GM12878 (cell line): ENCODE results near the gene CNOT8. TPM values are rescaled to one million over a fixed set of nuclear protein-coding genes. Genes with fewer than 3 reads are reported as not detected.

ENCODE experiments used
- ATAC-seq: fragments of 200-7000 bp; cut with Tn5 transposase; 3 replicates; pipeline ENCODE4 v1.9.1; 2020; ENCODE audit warnings: mild to moderate bottlenecking, moderate library complexity
- BruUV-seq: library from RNA; stranded (reverse); fragments of 400-500 nt; replicated peaks from 2 replicates; lab custom pipeline; 2021; lab: Mats Ljungman, UMichigan
- CTCF ChIA-PET: fragments of 300-600 bp; sonication (Branson Sonifier 250); formaldehyde crosslinking; extraction: SDS; loops from one replicate; lab custom pipeline; 2021; ENCODE audit warnings: inconsistent platforms; lab: Yijun Ruan, JAX
- POLR2A ChIA-PET: fragments of 350-600 bp; formaldehyde crosslinking; extraction: SDS; loops from one replicate; lab custom pipeline; 2021; ENCODE audit warnings: inconsistent platforms; lab: Charles Lee
- RAD21 ChIA-PET: fragments of 300-600 bp; sonication (Branson Sonifier 250); formaldehyde crosslinking; loops from one replicate; lab custom pipeline; 2023; ENCODE audit warnings: antibody characterized with exemption; ENCODE audit not compliant: unreplicated experiment; lab: Charles Lee
- SMC1A ChIA-PET: fragments of 300-600 bp; sonication (Branson Sonifier 250); formaldehyde crosslinking; loops from one replicate; lab custom pipeline; 2023; ENCODE audit not compliant: unreplicated experiment, uncharacterized antibody; lab: Charles Lee
- DNase-seq: peaks from one replicate; pipeline ENCODE4 v3.0.0-alpha.2; 2011; ENCODE audit warnings: low read depth, low spot score
- FAIRE-seq: peaks from 3 replicates; lab custom pipeline; 2011; peaks lifted over from hg19 to GRCh38; lab: Jason Lieb, UNC
- H2AFZ ChIP-seq: 2 replicates; pipeline ENCODE4 v1.6.0; 2011; ENCODE audit warnings: low read depth, low read length, control low read depth; ENCODE audit not compliant: control insufficient read depth
- H3K27ac ChIP-seq: 2 replicates; pipeline ENCODE4 v1.5.1; 2011; ENCODE audit warnings: control low read depth; ENCODE audit not compliant: control insufficient read depth, insufficient read depth
- H3K27me3 ChIP-seq, 2 experiments: replicated peaks in 1 of 2; 2 replicates each; pipeline versions ENCODE4 v1.6.0 to v1.6.1; 2011; ENCODE audit warnings: low read length in 1 of 2; ENCODE audit not compliant: control insufficient read depth in 2 of 2, insufficient read depth in 2 of 2
- H3K36me3 ChIP-seq, 2 experiments: 2 replicates each; pipeline ENCODE4 v1.5.1; 2011; ENCODE audit warnings: low read length in 1 of 2; ENCODE audit not compliant: control insufficient read depth in 2 of 2, insufficient read depth in 2 of 2
- H3K4me1 ChIP-seq: 2 replicates; pipeline ENCODE4 v1.6.1; 2011; ENCODE audit warnings: mild to moderate bottlenecking, low read length, moderate library complexity, mixed read lengths; ENCODE audit not compliant: control insufficient read depth, insufficient read depth
- H3K4me2 ChIP-seq: 2 replicates; pipeline ENCODE4 v1.6.0; 2011; ENCODE audit warnings: control low read depth; ENCODE audit not compliant: control insufficient read depth, insufficient read depth
- H3K4me3 ChIP-seq: fragments of 200-600 bp; sonication (generic); 2 replicates; pipeline ENCODE4 v1.5.1; 2016
- H3K79me2 ChIP-seq: 2 replicates; pipeline ENCODE4 v1.6.0; 2011; ENCODE audit warnings: low read length; ENCODE audit not compliant: control insufficient read depth, insufficient read depth
- H3K9ac ChIP-seq: 2 replicates; pipeline ENCODE4 v1.8.0; 2011; ENCODE audit warnings: low read length, control low read depth, mixed read lengths; ENCODE audit not compliant: control insufficient read depth, insufficient read depth
- H3K9me3 ChIP-seq: replicated peaks from 3 replicates; pipeline ENCODE4 v1.5.1; 2011; ENCODE audit warnings: mild to moderate bottlenecking, low read length; ENCODE audit not compliant: control insufficient read depth, insufficient read depth
- H4K20me1 ChIP-seq: 2 replicates; pipeline ENCODE4 v1.6.0; 2011; ENCODE audit not compliant: control insufficient read depth, insufficient read depth
- ASH2L ChIP-seq: fragments of 300-600, 200-600 bp; sonication (generic); IDR thresholded peaks from 2 replicates; pipeline ENCODE4 v1.6.1; 2017; ENCODE audit warnings: low read depth, mild to moderate bottlenecking, borderline replicate concordance
- EGR1 ChIP-seq, 2 experiments: IDR thresholded peaks; 1 replicate in 1 of 2; 2 replicates in 1 of 2; pipeline ENCODE4 v1.6.1; 2011 to 2012; ENCODE audit warnings: low read depth in 2 of 2, low read length in 2 of 2, borderline replicate concordance in 1 of 2, mild to moderate bottlenecking in 1 of 2, moderate library complexity in 1 of 2
- GABPA ChIP-seq: IDR thresholded peaks from 2 replicates; pipeline ENCODE4 v1.6.1; 2014; ENCODE audit warnings: antibody characterized with exemption, low read depth, mild to moderate bottlenecking, inconsistent platforms
- IRF4 ChIP-seq: IDR thresholded peaks from 2 replicates; pipeline ENCODE4 v1.6.1; 2011; ENCODE audit warnings: low read depth, low read length
- JUNB ChIP-seq: IDR thresholded peaks from 2 replicates; pipeline ENCODE4 v1.6.1; 2016; ENCODE audit warnings: antibody characterized with exemption, mild to moderate bottlenecking
- KDM1A ChIP-seq: fragments of 200-600 bp; sonication (generic); IDR thresholded peaks from 2 replicates; pipeline ENCODE4 v1.6.1; 2016; ENCODE audit warnings: borderline replicate concordance
- NR2C2 ChIP-seq: IDR thresholded peaks from 2 replicates; pipeline ENCODE4 v1.6.1; 2011; ENCODE audit warnings: borderline replicate concordance, low read depth; ENCODE audit not compliant: control insufficient read depth, insufficient read length
- RAD51 ChIP-seq: fragments of 450-650 bp; IDR thresholded peaks from 2 replicates; pipeline ENCODE4 v1.6.1; 2016; ENCODE audit warnings: moderate library complexity, mild to moderate bottlenecking, inconsistent platforms
- TAF1 ChIP-seq: IDR thresholded peaks from 2 replicates; pipeline ENCODE4 v1.6.1; 2011; ENCODE audit warnings: mild to moderate bottlenecking, low read depth, low read length, borderline replicate concordance
- TCF3 ChIP-seq: IDR thresholded peaks from 2 replicates; pipeline ENCODE4 v1.6.1; 2012; ENCODE audit warnings: low read depth, mild to moderate bottlenecking, low read length, borderline replicate concordance; ENCODE audit not compliant: insufficient read depth
- WGBS: methylation state at CpG from one replicate; pipeline ENCODE4 v1.1.6; 2016; ENCODE audit warnings: low lambda C conversion rate; ENCODE audit not compliant: insufficient replicate concordance, insufficient coverage; ENCODE audit errors: missing lambda C conversion rate; 5-methylcytosine and 5-hydroxymethylcytosine counted together
- in situ Hi-C: fragments of 300-500 bp; cut with MboI; formaldehyde crosslinking; loops from 9 replicates; pipeline ENCODE4 v1.14.3; 2018; ENCODE audit warnings: mixed read lengths
- intact Hi-C: fragments of 100-400 bp; cut with micrococcal nuclease; formaldehyde crosslinking; loops from one replicate; pipeline ENCODE4 v1.14.2; 2022; ENCODE audit not compliant: unreplicated experiment
- polyA plus RNA-seq, 11 experiments: library from polyadenylated mRNA; depleted of rRNA in 4 of 11; unstranded in 6 of 11; stranded (reverse) in 5 of 11; fragments of >200 nt; fragmentation: Nextera tagmentation in 4 of 11; fragmentation: Illumina TruSeq in 1 of 11; extraction: Ambion mirVana in 4 of 11; extraction: Trizol in 1 of 11; gene quantifications; 1 replicate in 1 of 11; 2 replicates in 10 of 11; pipeline versions ENCODE4 v1.2.1 to v1.2.3, GENCODE V29; 2011 to 2016; ENCODE audit warnings: inconsistent platforms in 2 of 11, missing spikeins in 2 of 11, low read depth in 1 of 11
- total RNA-seq, 4 experiments: library from RNA; depleted of rRNA in 3 of 4; stranded (reverse); fragments of >200 nt in 3 of 4; fragmentation: Illumina TruSeq in 1 of 4; extraction: Trizol in 1 of 4; gene quantifications; 2 replicates each; pipeline versions ENCODE4 v1.2.1 to v1.2.3, GENCODE V29; 2013 to 2021
- TF ChIP-seq, protein P1 (sequence below): fragments of 450-650 bp; IDR thresholded peaks from 2 replicates; pipeline ENCODE4 v1.6.1; 2017; ENCODE audit warnings: mild to moderate bottlenecking
- TF ChIP-seq, protein P2 (sequence below), 3 experiments: IDR thresholded peaks in 2 of 3; conservative IDR thresholded peaks in 1 of 3; 2 replicates each; pipeline ENCODE4 v1.5.1; 2011; ENCODE audit warnings: low read depth in 3 of 3, low read length in 3 of 3, mild to moderate bottlenecking in 3 of 3, control low read depth in 2 of 3, moderate library complexity in 2 of 3, inconsistent platforms in 1 of 3, mixed read lengths in 1 of 3; ENCODE audit not compliant: control insufficient read depth in 2 of 3, insufficient read depth in 1 of 3; ENCODE audit errors: extremely low read depth in 1 of 3
- TF ChIP-seq, protein P3 (sequence below): fragments of 450-650 bp; IDR thresholded peaks from 2 replicates; pipeline ENCODE4 v1.6.1; 2016; ENCODE audit warnings: mild to moderate bottlenecking

The CNOT8 gene
- total and polyA plus RNA-seq, 10 of the 15 experiments (the other 5 are each of a cell fraction or from before 2014, with no cell fraction given): 13.2 to 57.1 (median 39.0) TPM

DNA sequence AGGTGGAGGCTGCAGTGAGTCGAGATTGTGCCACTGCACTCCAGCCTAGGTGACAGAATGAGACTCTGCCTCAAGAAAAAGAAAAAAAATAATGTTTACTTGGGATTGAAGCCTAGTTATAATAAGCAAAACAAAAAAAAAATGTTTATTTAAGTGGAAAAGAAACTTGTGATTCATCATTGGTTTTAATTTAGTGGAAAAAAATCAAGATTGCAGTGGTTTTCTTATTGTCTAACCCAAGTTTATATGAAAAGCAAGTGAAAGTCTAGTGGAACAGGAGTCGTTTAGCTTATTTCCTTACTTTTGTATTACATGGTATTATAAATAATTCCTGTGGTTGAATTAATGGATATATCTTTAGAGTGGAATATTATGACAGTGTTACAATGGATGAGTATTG is 8.4 kb downstream of the CNOT8 start (continued):
- TF ChIP-seq EGR1 (IDR thresholded peaks at IDR 0.05; ENCODE audit: borderline replicate concordance in 1 of 2, low read depth in 2 of 2, low read length in 2 of 2) (no peak), TCF3 (no peak), ASH2L (no peak), TAF1 (no peak), GABPA (no peak), JUNB (no peak), RAD51 (no peak), NR2C2 (no peak)
- TF ChIP-seq, protein P1, sequence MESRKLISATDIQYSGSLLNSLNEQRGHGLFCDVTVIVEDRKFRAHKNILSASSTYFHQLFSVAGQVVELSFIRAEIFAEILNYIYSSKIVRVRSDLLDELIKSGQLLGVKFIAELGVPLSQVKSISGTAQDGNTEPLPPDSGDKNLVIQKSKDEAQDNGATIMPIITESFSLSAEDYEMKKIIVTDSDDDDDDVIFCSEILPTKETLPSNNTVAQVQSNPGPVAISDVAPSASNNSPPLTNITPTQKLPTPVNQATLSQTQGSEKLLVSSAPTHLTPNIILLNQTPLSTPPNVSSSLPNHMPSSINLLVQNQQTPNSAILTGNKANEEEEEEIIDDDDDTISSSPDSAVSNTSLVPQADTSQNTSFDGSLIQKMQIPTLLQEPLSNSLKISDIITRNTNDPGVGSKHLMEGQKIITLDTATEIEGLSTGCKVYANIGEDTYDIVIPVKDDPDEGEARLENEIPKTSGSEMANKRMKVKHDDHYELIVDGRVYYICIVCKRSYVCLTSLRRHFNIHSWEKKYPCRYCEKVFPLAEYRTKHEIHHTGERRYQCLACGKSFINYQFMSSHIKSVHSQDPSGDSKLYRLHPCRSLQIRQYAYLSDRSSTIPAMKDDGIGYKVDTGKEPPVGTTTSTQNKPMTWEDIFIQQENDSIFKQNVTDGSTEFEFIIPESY: no peak

DNA sequence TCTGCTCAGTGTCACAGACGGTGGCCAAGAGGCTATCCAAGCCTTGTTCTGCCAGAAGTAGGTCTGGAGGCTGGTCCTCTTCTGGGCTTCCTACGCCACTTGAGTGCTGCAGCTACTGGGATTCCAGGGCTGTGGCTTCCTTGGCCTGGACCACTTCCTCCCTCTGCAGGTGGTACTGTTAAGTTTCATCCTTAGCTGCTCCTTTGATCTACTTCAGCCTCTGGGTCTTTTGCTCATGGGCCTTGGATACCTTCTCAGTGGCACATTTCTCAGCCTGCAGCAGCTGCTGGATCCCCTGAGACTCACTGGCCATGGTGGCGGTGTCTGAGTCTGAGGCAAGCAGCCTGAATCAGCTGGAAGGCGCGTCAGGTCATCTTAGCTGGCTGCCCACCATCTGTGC is 10.3 kb downstream of the CNOT8 start:
- WGBS: 96% methylated on average over 5 of the region's 5 CpGs
- FAIRE-seq (no peak), DNase-seq (no peak)
- peaks cover 2% of the 10 kb centered on the region for H3K79me2 ChIP-seq
- ChIA-PET POLR2A (interaction anchor here (0.7 kb wide), 2 partner anchors 34 to 52 kb away, joined by 3 read pairs; no protein-coding TSS in a partner anchor), RAD21 (no interaction called here)
- intact Hi-C loops: no loop called here
- TF ChIP-seq EGR1 (IDR thresholded peaks at IDR 0.05; ENCODE audit: borderline replicate concordance in 1 of 2, low read depth in 2 of 2, low read length in 2 of 2) (no peak), KDM1A (no peak), IRF4 (no peak)
- TF ChIP-seq, protein P2, sequence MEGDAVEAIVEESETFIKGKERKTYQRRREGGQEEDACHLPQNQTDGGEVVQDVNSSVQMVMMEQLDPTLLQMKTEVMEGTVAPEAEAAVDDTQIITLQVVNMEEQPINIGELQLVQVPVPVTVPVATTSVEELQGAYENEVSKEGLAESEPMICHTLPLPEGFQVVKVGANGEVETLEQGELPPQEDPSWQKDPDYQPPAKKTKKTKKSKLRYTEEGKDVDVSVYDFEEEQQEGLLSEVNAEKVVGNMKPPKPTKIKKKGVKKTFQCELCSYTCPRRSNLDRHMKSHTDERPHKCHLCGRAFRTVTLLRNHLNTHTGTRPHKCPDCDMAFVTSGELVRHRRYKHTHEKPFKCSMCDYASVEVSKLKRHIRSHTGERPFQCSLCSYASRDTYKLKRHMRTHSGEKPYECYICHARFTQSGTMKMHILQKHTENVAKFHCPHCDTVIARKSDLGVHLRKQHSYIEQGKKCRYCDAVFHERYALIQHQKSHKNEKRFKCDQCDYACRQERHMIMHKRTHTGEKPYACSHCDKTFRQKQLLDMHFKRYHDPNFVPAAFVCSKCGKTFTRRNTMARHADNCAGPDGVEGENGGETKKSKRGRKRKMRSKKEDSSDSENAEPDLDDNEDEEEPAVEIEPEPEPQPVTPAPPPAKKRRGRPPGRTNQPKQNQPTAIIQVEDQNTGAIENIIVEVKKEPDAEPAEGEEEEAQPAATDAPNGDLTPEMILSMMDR (IDR thresholded peaks at IDR 0.05 in 2 of 3, conservative IDR thresholded peaks at IDR 0.05 in 1 of 3; ENCODE audit: control insufficient read depth in 2 of 3, extremely low read depth in 1 of 3, insufficient read depth in 1 of 3, low read depth in 3 of 3, low read length in 3 of 3): peak in 1 of 3 experiments; percentile 18; a peak in 1 of 6 replicates
- TF ChIP-seq, protein P3, sequence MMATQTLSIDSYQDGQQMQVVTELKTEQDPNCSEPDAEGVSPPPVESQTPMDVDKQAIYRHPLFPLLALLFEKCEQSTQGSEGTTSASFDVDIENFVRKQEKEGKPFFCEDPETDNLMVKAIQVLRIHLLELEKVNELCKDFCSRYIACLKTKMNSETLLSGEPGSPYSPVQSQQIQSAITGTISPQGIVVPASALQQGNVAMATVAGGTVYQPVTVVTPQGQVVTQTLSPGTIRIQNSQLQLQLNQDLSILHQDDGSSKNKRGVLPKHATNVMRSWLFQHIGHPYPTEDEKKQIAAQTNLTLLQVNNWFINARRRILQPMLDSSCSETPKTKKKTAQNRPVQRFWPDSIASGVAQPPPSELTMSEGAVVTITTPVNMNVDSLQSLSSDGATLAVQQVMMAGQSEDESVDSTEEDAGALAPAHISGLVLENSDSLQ: no peak
- TF ChIP-seq, all 136 proteins: peak for 1
- ChIA-PET CTCF (interaction anchor here (0.8 kb wide), 1 partner anchor 217 kb away, joined by 3 read pairs; no protein-coding TSS in a partner anchor), SMC1A (interaction anchor here (2.0 kb wide), 1 partner anchor 218 kb away, joined by 5 read pairs; no protein-coding TSS in a partner anchor)
- BruUV-seq: no TSS peak
- Histone ChIP-seq H3K9ac (no peak overlapping the region), H4K20me1 (no peaks in the 10 kb centered on the region), H3K9me3 (no peaks in the 10 kb centered on the region), H3K27ac (no peak overlapping the region), H3K27me3 (no peaks in the 10 kb centered on the region), H3K4me2 (no peak overlapping the region), H3K36me3 (peaks cover 2 to 24% of the 10 kb centered on the region in 2 experiments), H2AFZ (no peak overlapping the region), H3K4me1 (no peaks in the 10 kb centered on the region), H3K4me3 (no peak overlapping the region)
- ATAC-seq: peak; percentile 27
- in situ Hi-C loops: no loop called here
